Astrocyte of the cerebellum (primary cell): ENCODE results near the gene ESRRA.
A peak's percentile ranks its signal among the peaks of the same experiment; 100 is the strongest.

Experiments
- DNase-seq: peaks from one replicate; pipeline ENCODE4 v3.0.0-alpha.2; 2011; ENCODE audit warnings: low read depth
- H3K4me3 ChIP-seq: 2 replicates; pipeline ENCODE4 v1.5.1; 2011; ENCODE audit warnings: mild to moderate bottlenecking, low read depth, low read length, moderate library complexity
- CTCF ChIP-seq: IDR thresholded peaks from 2 replicates; pipeline ENCODE4 v1.5.1; 2012; ENCODE audit warnings: low read length, low read depth, moderate library complexity, mild to moderate bottlenecking; ENCODE audit errors: missing control alignments
- in situ Hi-C: cut with HindIII; loops from 2 replicates; pipeline ENCODE4 v1.10.0; 2017; ENCODE audit warnings: low sequenced_read_pairs

The ESRRA gene

GRCh38 chr11:64339754-64340408 lies 34.6 kb downstream of the ESRRA start, which contains the start of gene CCDC88B:
Gene CCDC88B, plus strand, starts transcription at chr11:64340204. Its CDS starts 63 bp downstream, at chr11:64340267.
- no peak for TF ChIP-seq CTCF
- H3K4me3 ChIP-seq = no peak within 1 kb of the TSS
- in situ Hi-C loops = no loop called here
- no peak for DNase-seq

- TF ChIP-seq CTCF = peak; percentile 11
- no peak for DNase-seq
- H3K4me3 ChIP-seq = no peak overlapping the region
- in situ Hi-C loops = no loop called here
Observed at GRCh38 chr11:64340671-64341335, 35.5 kb downstream of the ESRRA start.

DNA sequence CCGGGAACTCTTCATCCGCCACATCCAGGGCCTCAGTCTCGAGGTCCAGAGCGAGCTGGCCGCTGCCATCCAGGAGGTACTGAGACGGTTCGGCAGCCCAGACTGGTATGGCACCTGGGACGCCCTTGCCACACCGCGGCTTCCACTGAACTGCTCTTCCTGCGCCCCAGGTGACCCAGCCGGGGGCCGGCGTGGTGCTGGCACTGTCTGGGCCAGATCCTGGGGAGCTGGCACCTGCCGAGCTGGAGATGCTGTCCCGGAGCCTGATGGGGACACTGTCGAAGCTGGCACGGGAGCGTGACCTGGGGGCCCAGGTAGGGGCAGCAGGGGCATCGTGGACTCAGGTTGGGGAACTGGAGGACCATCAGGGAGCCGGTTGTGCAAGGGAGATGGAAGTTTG lies 36.1 kb downstream of the ESRRA start:
- H3K4me3 ChIP-seq = no peak overlapping the region
- TF ChIP-seq CTCF = no peak
- in situ Hi-C loops = no loop called here
- no peak for DNase-seq

GRCh38 chr11:64341851-64342791 lies 36.8 kb downstream of the ESRRA start:
- TF ChIP-seq CTCF = peak; percentile 47
- peak overlapping the region; percentile 24 for H3K4me3 ChIP-seq
- in situ Hi-C loops = no loop called here
- peak; percentile 33 for DNase-seq

- in situ Hi-C loops = no loop called here
- TF ChIP-seq CTCF = no peak
- no peak for DNase-seq
- no peak overlapping the region for H3K4me3 ChIP-seq
Observed at GRCh38 chr11:64342869-64343745, 37.8 kb downstream of the ESRRA start.
